ENCODE measurements around the gene ADAMTS18. TPM values are rescaled to one million over a fixed set of nuclear protein-coding genes. Genes with fewer than 3 reads are reported as not detected.
"Not testable (repeated sequence)": the region's sequence is repeated elsewhere in the genome, so short reads cannot be mapped to it uniquely, and the experiment has no call there.

Gene ADAMTS18
- total and polyA plus RNA-seq, 2 of the 8 experiments (the other 6 are each of a cell fraction or from before 2014, with no cell fraction given) = 0.05 to 0.19 TPM

DNA sequence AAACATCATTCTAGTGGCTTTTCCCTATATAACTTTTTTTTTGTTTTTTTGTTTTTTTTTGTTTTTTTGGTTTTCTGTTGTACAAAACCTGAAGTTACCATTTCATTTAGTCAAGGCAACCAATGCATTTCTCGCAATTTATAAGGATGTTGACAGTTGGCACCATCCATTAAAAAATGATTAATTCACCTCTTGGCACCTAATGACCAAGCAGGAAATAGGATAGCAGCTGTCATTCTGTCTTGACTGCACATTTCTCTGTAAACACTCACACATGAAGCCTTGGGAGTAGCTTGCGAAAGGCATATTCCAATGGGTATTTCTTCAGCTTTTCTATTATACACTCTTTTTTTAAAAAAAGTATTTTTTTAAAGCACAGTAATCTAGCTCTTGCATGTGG, 158.2 kb downstream of the ADAMTS18 start (continued):
- TF ChIP-seq SIRT6 (IDR thresholded peaks at IDR 0.05; ENCODE audit: low read length) (no peak), JUND (IDR thresholded peaks at IDR 0.05; ENCODE audit: low read length) (no peak), TBP (IDR thresholded peaks at IDR 0.05; ENCODE audit: low read depth, low read length) (no peak)

DNA sequence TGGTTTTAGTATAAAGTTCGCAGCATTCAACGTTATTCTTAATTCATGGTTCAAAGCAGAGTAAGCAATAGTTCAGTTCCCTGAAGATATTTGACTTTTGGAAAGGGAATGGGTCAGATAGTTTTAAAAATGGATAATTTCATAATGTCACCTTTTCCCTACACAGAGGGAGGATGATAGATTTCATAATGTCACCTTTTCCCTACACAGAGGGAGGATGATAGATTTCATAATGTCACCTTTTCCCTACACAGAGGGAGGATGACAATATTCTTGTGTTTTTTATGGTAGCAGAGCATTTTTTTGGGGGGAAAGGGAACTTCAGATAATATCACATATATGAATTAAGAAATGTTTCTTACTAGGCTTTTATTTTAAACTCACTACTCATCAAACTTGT, 159.5 kb downstream of the ADAMTS18 start:
- H2AK5ac ChIP-seq (ENCODE audit: low read depth, low read length); H2BK120ac ChIP-seq (replicated peaks; ENCODE audit: low read depth, low read length); H3K14ac ChIP-seq (ENCODE audit: insufficient read length); H3K79me2 ChIP-seq (ENCODE audit: control insufficient read depth in 1 of 2, insufficient read depth in 2 of 2, low read length in 2 of 2); H4K5ac ChIP-seq (ENCODE audit: insufficient read length, low read depth, low read length); H2BK12ac ChIP-seq (ENCODE audit: low read depth, low read length); H2BK15ac ChIP-seq (ENCODE audit: low read length); H3K27ac ChIP-seq (ENCODE audit: low read depth, low read length); H2AFZ ChIP-seq (ENCODE audit: low read length); H3K79me1 ChIP-seq (ENCODE audit: low read depth, low read length); H2BK5ac ChIP-seq (ENCODE audit: low read depth, low read length); H3K56ac ChIP-seq (replicated peaks; ENCODE audit: insufficient read length, low read depth, low read length); H3K23ac ChIP-seq (ENCODE audit: insufficient read length); POLR2A ChIA-PET (ENCODE audit: partially characterized antibody); H3K36me3 ChIP-seq (ENCODE audit: control insufficient read depth in 2 of 4, insufficient read depth in 4 of 4, low read length in 3 of 4); H3K4ac ChIP-seq (replicated peaks; ENCODE audit: insufficient read length, low read depth, low read length); H3K4me3 ChIP-seq (ENCODE audit: extremely low read depth in 1 of 4, insufficient read depth in 2 of 4, low read depth in 3 of 4, low read length in 4 of 4); DNase-seq (ENCODE audit: low read depth in 1 of 2, low spot score in 2 of 2); H4K20me1 ChIP-seq (replicated peaks in 1 of 2; ENCODE audit: control insufficient read depth in 1 of 2, insufficient read depth in 2 of 2, low read length in 2 of 2); CTCF ChIA-PET (ENCODE audit: partially characterized antibody); H3K23me2 ChIP-seq (ENCODE audit: low read depth, low read length); H3K18ac ChIP-seq (ENCODE audit: extremely low read depth, low read length); H4K91ac ChIP-seq (replicated peaks; ENCODE audit: insufficient read length, low read length); H2BK20ac ChIP-seq (ENCODE audit: low read length); FAIRE-seq; H3K9ac ChIP-seq (replicated peaks in 1 of 4; ENCODE audit: extremely low read depth in 1 of 4, low read depth in 3 of 4, low read length in 3 of 4); H3K4me2 ChIP-seq (ENCODE audit: insufficient read depth in 1 of 2, low read depth in 2 of 2, low read length in 2 of 2); H3K4me1 ChIP-seq (replicated peaks in 1 of 4; ENCODE audit: control insufficient read depth in 3 of 4, insufficient read depth in 4 of 4, low read length in 3 of 4); H3K27me3 ChIP-seq (replicated peaks in 1 of 4; ENCODE audit: control insufficient read depth in 3 of 4, extremely low read depth in 1 of 4, insufficient read depth in 3 of 4, low read length in 3 of 4); H4K8ac ChIP-seq (ENCODE audit: extremely low read depth, insufficient read depth, low read length); H3K9me3 ChIP-seq (ENCODE audit: insufficient read depth in 2 of 2, low read depth in 1 of 2, low read length in 1 of 2): not testable (repeated sequence)
- WGBS, 2 experiments (ENCODE audit: extremely low coverage in 1 of 2, insufficient coverage in 1 of 2, insufficient read length in 1 of 2, insufficient replicate concordance in 2 of 2, low coverage in 1 of 2, low lambda C conversion rate in 2 of 2, missing lambda C conversion rate in 1 of 2) = 98% methylated on average over 2 of the region's 2 CpGs; no CpG with 5 or more reads in 1 of the 2 experiments

All from H1 (cell line).